ENCODE measurements around the gene SMCP.

The SMCP gene

GRCh38 chr1:152878042-152878441, at the start of gene SMCP:
Gene SMCP (plus strand): TSS chr1:152878322. CDS start chr1:152884423, 6,101 bp downstream.
- DNase-seq: no peak

GRCh38 chr1:152836870-152837269, 41.3 kb upstream of the SMCP start:
- DNase-seq: no peak

GRCh38 chr1:152842556-152842955, 35.6 kb upstream of the SMCP start, which contains the start of gene LCE6A:
Gene LCE6A (plus strand): TSS chr1:152842856. CDS start chr1:152843521, 665 bp downstream.
- DNase-seq: no peak

GRCh38 chr1:152855661-152856060, 22.5 kb upstream of the SMCP start:
- no peak for DNase-seq

GRCh38 chr1:152858062-152858461, 20.1 kb upstream of the SMCP start:
- DNase-seq: no peak

- DNase-seq: no peak
These were observed 18.4 kb upstream of the SMCP start, which contains the start of gene LCE7A for GRCh38 chr1:152859696-152860095. Gene LCE7A (plus strand): TSS chr1:152859996. CDS start chr1:152860698, 702 bp downstream.

GRCh38 chr1:152860129-152860528, 18.0 kb upstream of the SMCP start:
- DNase-seq: no peak

GRCh38 chr1:152861374-152861773, 16.7 kb upstream of the SMCP start:
- DNase-seq: no peak

GRCh38 chr1:152864443-152864842, 13.7 kb upstream of the SMCP start:
- DNase-seq: no peak

- no peak for DNase-seq
These were observed 11.8 kb upstream of the SMCP start for GRCh38 chr1:152866321-152866720.

GRCh38 chr1:152869808-152870419, 8.2 kb upstream of the SMCP start:
- no peak for DNase-seq

- no peak for DNase-seq
These were observed 7.0 kb upstream of the SMCP start for GRCh38 chr1:152870831-152871730.

- no peak for DNase-seq
These were observed 6.4 kb upstream of the SMCP start for GRCh38 chr1:152871731-152872126.

GRCh38 chr1:152873495-152873894, 4.6 kb upstream of the SMCP start:
- no peak for DNase-seq

- DNase-seq: no peak
These were observed 1.3 kb upstream of the SMCP start for GRCh38 chr1:152876827-152877226.

GRCh38 chr1:152879559-152880198, 1.6 kb downstream of the SMCP start:
- no peak for DNase-seq

- DNase-seq: no peak
These were observed 2.2 kb downstream of the SMCP start for GRCh38 chr1:152880316-152880715.

GRCh38 chr1:152880907-152881306, 2.8 kb downstream of the SMCP start:
- no peak for DNase-seq

GRCh38 chr1:152884085-152884484, 6.0 kb downstream of the SMCP start:
- no peak for DNase-seq

- no peak for DNase-seq
These were observed 6.4 kb downstream of the SMCP start for GRCh38 chr1:152884506-152884905.

GRCh38 chr1:152884966-152885624, 7.0 kb downstream of the SMCP start:
- no peak for DNase-seq

GRCh38 chr1:152886085-152886484, 8.0 kb downstream of the SMCP start:
- no peak for DNase-seq

Data from T1000 (cell line).